GM18526 (cell line): ENCODE data around the gene FIGNL1.

Experiments
- POLR2A ChIP-seq: IDR thresholded peaks from 3 replicates; pipeline ENCODE4 v1.6.1; 2011; ENCODE audit not compliant: insufficient read length; ENCODE audit errors: extremely low read depth

FIGNL1 gene

DNA sequence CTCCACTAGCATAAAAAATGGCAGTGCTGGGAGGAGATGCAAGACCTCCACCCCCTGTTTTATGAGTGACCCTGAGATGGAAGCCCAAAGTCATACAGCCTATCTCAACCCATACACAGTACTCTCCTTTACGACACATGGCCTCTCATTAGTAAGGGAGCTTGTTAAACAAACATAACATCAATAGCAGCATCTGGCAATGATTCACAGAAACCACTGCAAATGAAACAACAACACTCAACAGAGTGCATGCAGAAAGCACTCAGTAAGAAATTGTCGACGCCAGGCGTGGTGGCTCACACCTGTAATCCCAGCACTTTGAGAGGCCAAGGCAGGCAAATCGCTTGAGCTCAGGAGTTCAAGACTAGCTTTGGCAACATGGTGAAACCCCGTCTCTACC lies 27.5 kb upstream of the FIGNL1 start:
- no peak for TF ChIP-seq POLR2A

DNA sequence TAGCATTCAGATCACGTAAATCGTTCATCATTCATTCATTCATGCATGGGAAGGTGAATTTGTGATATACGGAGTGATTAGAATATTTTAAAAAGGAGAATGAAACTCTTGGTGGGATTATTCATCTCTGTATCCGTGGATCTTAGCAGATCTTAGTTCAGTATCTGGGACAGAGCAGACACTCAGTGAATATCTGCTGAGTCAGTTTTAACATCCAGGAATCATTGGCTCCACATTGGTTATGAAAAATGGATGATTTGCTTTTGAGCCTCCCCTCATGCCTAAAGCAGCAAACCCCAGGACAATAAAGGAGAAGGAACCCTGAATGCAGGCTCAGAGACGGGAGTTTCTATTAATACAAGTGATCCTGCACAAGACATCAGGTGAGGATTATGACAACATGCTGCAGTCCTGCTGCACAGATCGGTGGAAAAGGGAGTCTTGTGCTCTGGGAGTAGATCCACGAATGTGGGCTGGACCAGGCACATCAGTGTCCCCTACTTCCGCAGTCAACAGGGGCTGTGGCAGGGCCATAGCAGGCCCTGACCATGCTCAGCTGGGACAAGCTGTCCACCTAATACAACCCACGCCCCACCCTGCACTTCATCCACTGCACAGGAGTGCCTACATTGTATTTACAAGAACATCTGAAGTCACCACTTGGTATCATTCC lies 26.9 kb upstream of the FIGNL1 start:
- no peak for TF ChIP-seq POLR2A

DNA sequence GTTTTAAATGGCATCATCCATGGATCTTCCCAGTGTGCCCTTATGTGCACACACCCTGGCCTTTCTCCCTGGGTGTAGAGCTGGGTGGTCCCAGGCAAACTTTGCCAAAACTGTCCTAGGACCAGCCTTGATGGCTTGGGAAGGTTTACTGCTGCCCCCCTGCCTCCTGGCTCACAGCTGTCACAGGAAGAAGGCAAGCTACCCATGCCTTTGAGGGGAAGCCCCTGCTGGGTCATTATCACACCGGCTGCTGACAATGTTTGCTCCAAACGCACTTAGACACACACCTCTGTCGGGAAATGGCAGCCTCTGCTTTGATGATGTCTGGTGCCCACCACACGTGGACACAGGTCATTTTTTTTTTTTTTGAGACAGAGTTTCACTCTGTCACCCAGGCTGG lies 25.2 kb upstream of the FIGNL1 start:
- no peak for TF ChIP-seq POLR2A

DNA sequence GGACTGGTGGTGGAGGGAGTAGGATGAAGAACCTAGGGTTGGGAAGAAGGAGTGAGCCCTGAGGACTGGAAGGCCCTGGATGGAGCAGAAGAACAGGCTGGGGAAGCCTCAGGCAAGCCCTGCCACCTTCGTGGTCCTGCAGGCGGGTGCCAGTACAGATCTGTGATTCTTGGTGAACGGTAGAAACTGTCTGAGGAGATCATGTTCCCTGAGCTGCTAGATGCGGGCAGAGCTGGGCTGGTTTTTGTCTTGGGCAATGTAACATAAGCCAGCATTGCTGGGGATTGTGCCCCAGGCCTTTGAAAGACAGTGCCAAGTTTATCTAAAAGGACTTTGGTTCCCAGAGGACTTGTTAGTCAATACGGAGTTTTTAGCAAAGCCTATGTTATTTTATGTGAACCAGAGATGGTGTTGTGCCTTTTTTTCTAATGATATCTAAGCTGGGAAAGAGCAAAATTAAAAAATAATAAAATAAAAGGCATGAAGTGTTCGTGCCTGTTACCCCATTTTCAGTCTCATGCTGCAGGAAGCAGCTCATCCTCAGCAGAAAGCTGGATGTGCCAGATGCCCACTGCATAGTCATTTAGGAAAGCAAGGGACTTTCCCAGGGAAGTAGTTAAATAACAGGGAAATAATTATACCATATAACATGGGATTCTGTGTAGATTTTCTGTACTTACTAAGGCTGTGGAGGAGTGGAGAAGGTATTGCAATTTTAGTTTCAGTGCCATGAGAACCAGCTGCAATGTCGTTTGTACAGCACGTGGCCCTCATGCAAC lies 24.4 kb upstream of the FIGNL1 start:
- TF ChIP-seq POLR2A: no peak

DNA sequence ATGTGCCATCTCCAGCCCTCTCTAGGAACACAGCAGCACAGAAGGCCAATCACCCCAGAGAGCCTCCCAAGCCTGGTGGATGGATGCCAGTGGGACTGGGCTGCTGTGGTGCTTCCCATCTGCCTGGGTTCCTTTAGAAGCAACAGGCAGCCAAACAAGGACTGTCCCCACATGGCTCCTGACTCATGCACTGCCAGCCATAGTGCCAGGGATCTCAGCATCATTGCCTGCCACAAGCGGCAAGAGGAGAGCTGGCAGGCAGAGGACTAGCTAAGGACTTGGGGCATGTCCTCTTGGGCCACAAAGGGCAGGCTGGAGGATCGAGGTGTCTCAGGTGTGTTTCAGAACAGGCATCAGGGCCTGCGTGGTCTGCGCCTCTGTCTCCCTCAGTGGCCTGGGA lies 23.4 kb upstream of the FIGNL1 start:
- no peak for TF ChIP-seq POLR2A

DNA sequence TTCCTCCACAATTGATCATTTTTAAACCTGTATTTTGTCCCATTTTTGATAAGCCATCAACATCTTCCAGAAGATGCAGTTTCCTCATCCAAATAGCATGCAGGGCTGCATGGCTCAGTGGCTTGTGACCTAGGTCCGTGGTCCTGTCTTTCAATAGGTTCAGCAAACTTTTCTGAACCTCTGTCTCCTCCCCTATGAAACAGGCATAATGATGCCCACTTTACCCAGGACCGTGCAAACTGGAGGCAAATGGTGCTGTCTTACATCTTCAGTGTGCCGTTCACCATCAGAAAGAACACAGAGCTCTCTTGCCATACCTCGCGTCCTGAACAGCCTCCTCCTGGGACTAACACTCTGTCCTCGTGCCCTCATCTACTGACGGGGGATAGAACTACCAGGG lies 22.3 kb upstream of the FIGNL1 start:
- no peak for TF ChIP-seq POLR2A

DNA sequence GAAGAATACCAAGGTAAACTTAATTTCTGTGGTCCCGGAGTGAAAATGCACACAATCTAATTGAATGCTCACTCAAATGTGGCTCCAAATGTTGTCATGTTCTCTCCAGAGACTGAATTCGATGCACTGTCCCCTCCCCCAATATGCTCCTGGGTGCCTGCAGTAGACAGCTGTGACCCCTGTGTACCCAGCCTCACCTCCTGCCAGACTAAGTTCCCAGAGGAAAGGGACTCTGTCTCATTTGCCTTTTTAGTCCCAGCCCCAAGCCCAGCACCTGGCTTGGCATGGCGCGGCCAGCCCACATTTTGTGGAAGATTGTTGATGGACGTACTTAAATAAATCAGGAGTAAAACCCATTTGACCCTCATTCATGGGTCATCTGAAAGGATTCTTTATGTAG lies 21.8 kb upstream of the FIGNL1 start:
- no peak for TF ChIP-seq POLR2A

DNA sequence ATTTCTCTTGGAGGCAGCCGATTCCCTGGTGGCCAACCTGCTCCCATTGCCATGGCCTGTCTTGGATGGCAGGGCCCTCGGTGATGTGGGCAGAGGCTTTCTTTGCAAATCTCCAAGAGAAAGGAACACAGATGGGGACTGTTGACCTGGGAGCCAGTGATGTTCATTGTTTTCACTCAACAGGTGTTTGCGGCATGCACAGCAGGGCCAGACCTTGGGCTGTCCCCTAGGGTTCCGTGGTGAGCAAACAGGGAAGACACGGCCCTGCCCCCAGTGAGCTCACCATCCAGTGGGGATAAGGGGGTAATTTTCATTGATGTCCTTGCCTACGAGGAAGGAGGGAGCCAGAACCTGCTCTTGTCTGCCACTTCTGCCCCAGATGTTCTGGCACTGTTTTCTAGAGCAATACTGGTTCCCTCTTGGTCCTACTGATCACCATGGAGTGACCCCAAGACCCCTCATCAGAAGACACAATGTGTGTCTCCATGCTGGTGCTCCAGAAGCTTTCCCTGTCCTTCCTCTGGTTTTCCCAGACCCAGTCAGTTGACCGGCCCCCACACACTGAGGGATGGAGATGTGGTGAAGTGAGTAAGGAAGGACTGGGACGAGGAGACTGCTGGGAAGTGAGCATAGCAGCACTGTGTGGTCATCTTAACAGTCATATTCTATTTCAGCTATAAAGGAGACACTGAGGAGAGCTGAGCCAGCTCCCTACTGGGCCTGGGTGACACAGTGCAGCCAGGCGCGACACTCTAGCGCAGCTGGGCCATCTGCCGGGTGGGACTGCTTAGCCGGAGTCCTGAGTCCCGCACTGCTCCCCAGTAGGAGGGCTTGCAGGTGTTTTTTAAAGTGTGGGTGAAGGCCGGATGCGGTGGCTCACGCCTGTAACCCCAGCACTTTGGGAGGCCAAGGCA lies 20.4 kb upstream of the FIGNL1 start:
- no peak for TF ChIP-seq POLR2A

DNA sequence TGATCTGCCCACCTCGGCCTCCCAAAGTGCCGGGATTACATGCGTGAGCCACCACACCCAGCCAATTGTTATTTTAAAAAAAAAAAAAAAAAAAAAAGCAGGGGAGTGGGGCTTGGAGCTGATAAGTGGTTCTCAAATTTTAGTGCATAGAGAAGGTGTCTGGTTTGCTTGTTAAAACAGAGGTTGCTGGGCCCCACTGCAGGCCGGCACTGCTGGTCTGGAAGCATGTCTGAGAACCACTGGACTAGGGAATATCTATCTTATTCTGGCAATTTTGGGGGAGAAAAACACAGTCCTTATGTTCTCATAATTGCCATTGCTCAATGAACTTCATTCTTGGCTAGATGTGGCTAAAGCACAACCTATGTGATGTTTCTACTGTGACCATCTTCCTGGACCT lies 19.0 kb upstream of the FIGNL1 start:
- TF ChIP-seq POLR2A: no peak

DNA sequence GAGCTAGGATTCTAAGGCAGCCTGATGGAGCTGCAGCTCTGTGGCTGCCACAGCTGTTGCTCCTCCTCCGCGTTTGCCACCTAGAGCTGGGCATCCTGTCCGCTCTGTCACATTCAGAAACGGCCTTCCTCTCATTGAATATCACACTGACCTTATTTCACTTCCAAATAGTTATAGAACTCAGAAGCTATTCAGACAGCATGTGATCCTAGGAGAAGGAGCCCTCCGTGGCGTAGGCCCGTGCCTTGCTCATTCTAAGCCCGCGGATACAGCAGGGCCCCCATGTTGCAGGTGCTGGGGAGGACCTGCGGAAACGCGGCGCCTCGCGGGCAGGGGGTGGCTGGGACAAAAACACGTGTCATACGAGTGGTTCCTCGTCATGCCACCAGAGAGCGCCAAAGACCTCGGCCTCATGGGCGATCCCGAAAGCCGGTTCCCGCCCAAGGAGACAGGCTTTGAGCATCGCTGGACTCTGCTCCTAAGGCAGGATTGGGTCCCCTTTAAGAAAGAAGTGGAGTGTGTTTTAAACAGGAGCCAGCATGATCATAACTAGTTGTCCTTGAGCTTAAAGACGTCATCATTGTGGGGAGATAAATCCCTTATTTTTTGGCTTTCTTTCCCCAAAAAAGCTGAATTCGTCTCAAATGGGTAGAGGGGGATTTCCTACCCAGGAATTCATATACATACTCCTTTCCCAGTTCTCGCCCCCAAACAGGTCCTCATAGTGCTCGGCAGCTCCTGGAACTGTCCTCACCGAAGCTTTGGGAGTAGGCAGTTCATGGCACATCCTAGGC lies 17.9 kb upstream of the FIGNL1 start:
- TF ChIP-seq POLR2A: no peak

DNA sequence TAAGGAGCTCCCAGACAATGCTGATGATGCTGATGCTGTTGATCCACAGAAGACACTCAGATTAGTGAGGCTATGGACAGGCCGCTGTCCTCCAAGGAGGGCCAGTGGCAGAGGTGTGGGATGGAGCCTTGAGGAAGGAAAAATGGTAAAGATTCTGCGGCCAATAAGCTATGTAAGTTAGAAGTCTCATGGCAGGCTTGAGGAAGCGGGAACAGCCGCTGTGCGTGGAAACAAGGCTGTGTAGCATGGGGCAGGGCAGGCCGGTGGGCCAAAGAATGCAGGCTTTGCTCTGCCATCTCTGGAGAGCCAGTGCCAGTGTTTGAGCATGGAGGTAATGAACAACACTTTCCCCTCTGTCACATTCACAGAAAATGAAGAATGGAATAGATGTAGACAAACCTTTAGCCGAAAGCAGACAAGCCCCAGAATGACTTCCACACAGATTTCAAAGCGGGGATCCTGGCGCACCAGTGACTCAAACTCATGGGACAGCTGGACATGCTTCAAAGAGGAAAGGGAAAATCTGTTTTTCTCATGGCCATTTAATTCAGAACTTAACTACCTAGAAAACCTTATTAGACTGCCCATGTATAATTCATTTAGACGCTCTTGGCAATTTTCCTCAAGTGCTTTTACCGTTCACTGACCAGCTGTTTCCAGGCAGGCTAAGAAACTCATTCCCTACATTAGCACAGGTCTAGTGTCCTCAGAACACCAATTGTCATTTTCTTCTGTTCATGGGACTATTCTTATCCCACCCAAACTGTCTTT lies 16.9 kb upstream of the FIGNL1 start:
- no peak for TF ChIP-seq POLR2A

DNA sequence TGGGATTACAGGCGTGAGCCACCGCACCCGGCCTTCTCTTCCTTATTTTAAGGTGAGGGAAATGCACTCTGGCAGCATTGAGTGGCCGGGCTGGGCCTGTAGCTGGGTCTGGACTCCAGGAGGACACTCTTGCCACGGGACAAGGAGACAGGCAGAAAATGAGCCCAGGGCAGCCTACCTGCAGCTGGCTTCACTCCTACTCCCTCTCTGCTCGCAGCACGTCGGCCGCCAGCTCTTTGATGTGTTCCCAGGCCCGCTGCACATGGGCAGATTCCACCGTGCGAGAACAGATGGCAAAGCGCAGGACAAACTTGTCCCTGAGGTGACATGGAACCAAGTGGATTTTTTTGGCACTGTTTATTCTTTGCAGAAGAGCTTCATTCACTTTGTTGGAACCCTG lies 12.9 kb upstream of the FIGNL1 start:
- no peak for TF ChIP-seq POLR2A

DNA sequence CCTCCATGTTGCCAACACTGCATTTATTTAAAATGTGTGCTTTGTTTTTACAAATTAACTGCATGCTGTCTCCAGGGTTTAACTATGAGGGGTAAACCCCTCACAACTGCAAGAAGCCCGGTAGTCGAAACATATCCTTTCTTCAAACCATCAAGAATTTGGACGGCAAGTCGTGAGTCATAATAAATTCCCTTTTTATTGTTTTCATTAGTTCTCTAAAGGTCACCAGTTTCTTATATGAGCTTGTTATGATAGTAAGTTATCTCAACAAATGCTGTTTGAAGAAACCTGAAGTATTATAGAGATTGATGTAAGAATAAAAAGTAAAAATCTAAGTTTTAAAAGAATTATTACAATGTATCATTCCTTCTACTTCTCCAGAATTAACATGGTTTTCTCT lies 12.2 kb upstream of the FIGNL1 start:
- TF ChIP-seq POLR2A: no peak

DNA sequence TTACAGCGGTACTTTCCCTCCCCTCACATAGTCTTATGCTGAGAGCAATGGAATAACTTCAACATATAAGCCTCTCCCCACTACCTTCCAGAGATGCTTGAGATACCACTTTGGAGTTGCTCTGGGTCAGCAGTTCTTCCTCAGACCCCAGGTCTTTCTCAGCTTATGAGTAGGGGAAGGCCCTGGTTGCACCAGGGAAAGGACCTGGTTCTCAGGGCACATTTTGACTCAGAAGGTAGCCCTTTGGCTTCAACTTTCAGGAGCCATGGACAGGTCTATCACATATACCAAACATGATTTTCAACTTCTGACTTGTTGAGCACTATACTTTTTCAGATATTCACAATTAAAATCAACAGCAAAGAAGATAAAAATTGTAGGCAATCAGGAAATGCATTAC lies 11.5 kb upstream of the FIGNL1 start:
- TF ChIP-seq POLR2A: no peak
